NCI-H1092 (cell line): ENCODE data around the gene S100A16.
"Not testable (repeated sequence)": the region's sequence is repeated elsewhere in the genome, so short reads cannot be mapped to it uniquely, and the experiment has no call there.

Experiments
- DNase-seq: peaks from one replicate; lab custom pipeline; 2025; lab: John Stamatoyannopoulos, UW

S100A16 gene

DNA sequence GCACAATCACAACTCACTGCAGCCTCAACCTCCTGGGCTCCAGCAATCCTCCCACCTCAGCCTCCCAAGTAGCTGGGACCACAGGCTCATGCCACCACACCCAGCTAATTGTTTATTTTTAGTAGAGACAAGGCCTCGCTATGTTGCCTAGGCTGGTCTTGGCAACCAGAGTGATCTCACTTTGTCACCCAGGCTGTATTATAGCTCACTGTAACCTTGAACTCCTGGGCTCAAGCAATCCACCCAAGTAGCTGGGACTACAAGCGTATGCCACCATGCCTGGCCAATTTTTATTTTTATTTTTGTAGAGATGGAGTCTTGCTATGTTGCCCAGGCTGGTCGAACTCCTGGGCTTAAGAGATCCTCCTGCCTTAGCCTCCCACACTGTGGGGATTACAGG lies 50.9 kb downstream of the S100A16 start:
- DNase-seq, result not testable (repeated sequence)

DNA sequence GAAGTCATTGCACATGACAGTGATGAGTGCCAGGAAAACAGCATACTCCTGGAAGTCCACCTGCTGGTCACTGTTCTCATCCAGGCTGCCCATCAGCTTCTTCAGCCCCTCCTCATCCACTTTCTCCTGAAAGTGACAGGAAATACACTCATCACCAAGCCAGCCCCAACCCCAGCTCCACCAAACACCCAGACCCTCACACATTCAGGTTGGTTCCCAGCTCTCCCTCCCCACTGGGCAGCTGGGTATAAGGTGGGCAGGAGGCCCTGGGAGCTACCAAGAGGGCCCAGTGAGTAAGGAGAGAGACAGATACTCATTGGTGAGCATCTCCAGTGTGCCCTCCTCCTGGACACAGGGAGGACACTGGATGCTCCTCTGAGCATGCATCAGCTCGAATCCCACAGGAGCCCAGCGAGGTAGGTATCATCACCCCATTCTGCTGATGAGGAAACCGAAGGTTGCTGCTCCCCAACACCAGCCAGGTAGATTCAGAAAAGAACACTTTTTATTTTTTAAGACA lies 51.4 kb downstream of the S100A16 start:
- DNase-seq, result no peak

DNA sequence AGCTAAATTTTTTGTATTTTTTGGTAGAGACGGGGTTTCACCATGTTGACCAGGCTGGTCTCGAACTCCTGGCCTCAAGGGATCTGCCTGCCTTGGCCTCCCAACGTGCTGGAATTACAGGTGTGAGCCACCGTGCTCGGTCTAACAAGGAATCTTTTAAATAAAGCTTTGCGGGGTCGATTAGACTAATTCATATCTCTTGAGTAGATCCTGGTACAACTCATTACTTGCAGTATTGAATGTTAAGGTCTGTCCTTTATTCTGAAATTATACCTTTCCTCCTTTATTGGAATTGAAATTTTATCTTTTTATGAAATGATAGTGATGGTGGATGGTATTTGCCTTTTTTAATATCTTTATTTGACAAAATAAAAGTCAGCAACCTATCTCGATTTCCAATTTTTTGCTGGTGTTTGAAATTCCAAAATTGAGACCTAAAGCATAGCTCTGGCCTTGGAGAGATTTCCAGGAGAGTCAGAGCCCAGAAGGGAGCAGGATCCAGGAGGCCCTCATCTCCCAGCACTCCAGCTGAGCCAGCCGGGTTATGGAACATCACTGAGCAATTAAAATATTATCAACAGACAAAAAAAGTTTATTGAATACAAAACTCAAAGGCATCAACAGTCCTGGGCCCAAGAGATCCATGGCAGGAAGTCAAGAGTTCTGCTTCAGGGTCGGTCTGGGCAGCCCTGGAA lies 52.0 kb downstream of the S100A16 start:
- DNase-seq, result no peak

DNA sequence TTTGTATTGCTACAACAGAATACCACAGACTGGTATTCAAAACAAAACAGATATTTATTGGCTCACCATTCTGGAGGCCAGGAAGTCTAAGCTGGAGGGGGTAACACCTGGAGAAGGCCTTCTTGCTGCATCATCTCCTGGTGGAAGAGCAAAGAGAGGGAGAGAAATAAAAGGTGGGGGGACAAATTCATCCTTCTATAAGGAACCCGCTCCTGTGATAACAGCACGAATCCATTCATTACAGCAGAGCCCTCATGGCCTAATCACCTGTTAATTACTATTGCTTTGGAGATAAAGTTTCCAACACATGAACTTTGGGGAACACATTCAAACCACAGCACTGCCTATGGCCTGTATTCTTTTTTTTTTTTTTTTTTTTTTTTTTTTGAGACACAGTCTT lies 52.7 kb downstream of the S100A16 start:
- no peak for DNase-seq

DNA sequence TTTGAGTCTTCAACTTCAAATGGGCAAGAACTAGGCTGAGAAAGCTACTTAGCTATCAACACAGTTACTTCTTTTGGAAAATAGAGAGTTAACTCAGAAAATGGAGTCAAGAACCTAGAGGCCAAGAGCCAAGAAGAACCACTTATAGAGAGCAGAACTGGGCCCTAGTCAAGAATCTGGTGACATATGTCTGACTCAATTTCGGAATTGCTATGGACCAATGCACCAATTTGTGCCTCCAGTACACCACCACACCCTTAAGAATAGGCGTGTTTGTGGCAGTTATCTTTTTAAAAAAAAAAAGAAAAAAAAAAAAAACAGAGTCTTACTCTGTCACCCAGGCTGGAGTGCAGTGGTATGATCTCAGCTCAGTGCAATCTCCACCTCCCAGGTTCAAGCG lies 55.1 kb downstream of the S100A16 start:
- DNase-seq, result no peak
